Measurements from ENCODE around the gene VNN1. TPM values are rescaled to one million over a fixed set of nuclear protein-coding genes. Genes with fewer than 3 reads are reported as not detected.

Gene VNN1, protein sequence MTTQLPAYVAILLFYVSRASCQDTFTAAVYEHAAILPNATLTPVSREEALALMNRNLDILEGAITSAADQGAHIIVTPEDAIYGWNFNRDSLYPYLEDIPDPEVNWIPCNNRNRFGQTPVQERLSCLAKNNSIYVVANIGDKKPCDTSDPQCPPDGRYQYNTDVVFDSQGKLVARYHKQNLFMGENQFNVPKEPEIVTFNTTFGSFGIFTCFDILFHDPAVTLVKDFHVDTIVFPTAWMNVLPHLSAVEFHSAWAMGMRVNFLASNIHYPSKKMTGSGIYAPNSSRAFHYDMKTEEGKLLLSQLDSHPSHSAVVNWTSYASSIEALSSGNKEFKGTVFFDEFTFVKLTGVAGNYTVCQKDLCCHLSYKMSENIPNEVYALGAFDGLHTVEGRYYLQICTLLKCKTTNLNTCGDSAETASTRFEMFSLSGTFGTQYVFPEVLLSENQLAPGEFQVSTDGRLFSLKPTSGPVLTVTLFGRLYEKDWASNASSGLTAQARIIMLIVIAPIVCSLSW
- total RNA-seq (2021; fragmentation: NEBNext Ultra II Directional; extraction: Animal tissue kit (Norgen Biotek cat#: 25700)), result under 1 TPM in 5 of 6 experiments, not detected in 1; 0.07 to 0.13 (median 0.09) TPM
- long read RNA-seq, partial matches to known transcripts, result 0 of 1 reads
- long read RNA-seq, other reads (novel, unspliced or antisense), result 1 of 1 reads

- no peak within 1 kb of the TSS for H3K27ac Mint-ChIP-seq
- H3K4me1 Mint-ChIP-seq (ENCODE audit: low read depth), result peaks cover 13% of the 10 kb centered on the region
- DNase-seq, result no peak
- no peak within 1 kb of the TSS for H3K4me3 Mint-ChIP-seq
- peaks cover 4% of the 10 kb centered on the region; the same call in 1 of the 2 replicates for H3K27me3 Mint-ChIP-seq (ENCODE audit: insufficient read depth)
- H3K9me3 Mint-ChIP-seq, result no peaks in the 10 kb centered on the region
- TF ChIP-seq CTCF (IDR thresholded peaks at IDR 0.05), result no peak
- no peaks in the 10 kb centered on the region for H3K36me3 Mint-ChIP-seq (ENCODE audit: low read depth)
Observed at GRCh38 chr6:132713352-132714134, at the start of gene VNN1. Gene VNN1 (minus strand): TSS chr6:132714055. CDS start chr6:132714035, 20 bp downstream.

- H3K36me3 Mint-ChIP-seq (ENCODE audit: low read depth), result no peaks in the 10 kb centered on the region
- H3K4me3 Mint-ChIP-seq, result no peak overlapping the region
- H3K27me3 Mint-ChIP-seq (ENCODE audit: insufficient read depth), result no peaks in the 10 kb centered on the region; the same call in 1 of the 2 replicates
- TF ChIP-seq CTCF (IDR thresholded peaks at IDR 0.05), result no peak
- peaks cover 25% of the 10 kb centered on the region for H3K4me1 Mint-ChIP-seq (ENCODE audit: low read depth)
- no peak for DNase-seq
- H3K27ac Mint-ChIP-seq, result no peak overlapping the region
- H3K9me3 Mint-ChIP-seq, result no peaks in the 10 kb centered on the region
Observed at GRCh38 chr6:132763269-132763668, 49.4 kb upstream of the VNN1 start.

DNA sequence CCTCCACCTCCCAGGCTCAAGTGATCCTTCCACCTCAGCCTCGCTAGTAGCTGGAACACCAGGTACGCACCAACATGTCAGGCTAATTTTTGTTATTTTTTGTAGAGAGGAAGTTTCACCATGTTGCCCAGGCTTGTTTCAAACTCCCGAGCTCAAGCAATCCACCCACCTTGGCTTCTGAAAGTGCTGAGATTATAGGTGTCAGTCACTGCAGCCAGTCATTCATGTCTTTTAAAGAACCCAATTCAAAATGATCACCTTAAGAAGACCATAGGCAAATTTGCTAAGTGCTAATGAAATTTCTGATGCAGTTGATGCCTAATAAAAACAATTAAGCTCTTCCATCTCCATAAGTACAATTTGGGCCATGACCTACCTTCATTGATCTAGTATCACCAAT is 46.4 kb upstream of the VNN1 start:
- H3K27ac Mint-ChIP-seq, result no peak overlapping the region
- no peak for TF ChIP-seq CTCF (IDR thresholded peaks at IDR 0.05)
- H3K4me1 Mint-ChIP-seq (ENCODE audit: low read depth), result peaks cover 21% of the 10 kb centered on the region
- no peaks in the 10 kb centered on the region for H3K36me3 Mint-ChIP-seq (ENCODE audit: low read depth)
- no peak for DNase-seq
- no peaks in the 10 kb centered on the region for H3K9me3 Mint-ChIP-seq
- H3K4me3 Mint-ChIP-seq, result no peak overlapping the region
- no peaks in the 10 kb centered on the region; the same call in 1 of the 2 replicates for H3K27me3 Mint-ChIP-seq (ENCODE audit: insufficient read depth)

- Mint-ChIP-seq H3K27me3 (ENCODE audit: insufficient read depth) (no peaks in the 10 kb centered on the region; the same call in 1 of the 2 replicates), H3K27ac (no peak overlapping the region), H3K9me3 (no peaks in the 10 kb centered on the region), H3K4me1 (ENCODE audit: low read depth) (peaks cover 5% of the 10 kb centered on the region), H3K4me3 (no peak overlapping the region), H3K36me3 (ENCODE audit: low read depth) (no peaks in the 10 kb centered on the region)
- no peak for TF ChIP-seq CTCF (IDR thresholded peaks at IDR 0.05)
- no peak for DNase-seq
Observed at GRCh38 chr6:132758689-132759088, 44.8 kb upstream of the VNN1 start.

GRCh38 chr6:132752255-132752654 is 38.4 kb upstream of the VNN1 start:
- no peak overlapping the region for H3K4me3 Mint-ChIP-seq
- no peaks in the 10 kb centered on the region for H3K4me1 Mint-ChIP-seq (ENCODE audit: low read depth)
- H3K27ac Mint-ChIP-seq, result no peak overlapping the region
- no peak for DNase-seq
- H3K9me3 Mint-ChIP-seq, result no peaks in the 10 kb centered on the region
- no peak for TF ChIP-seq CTCF (IDR thresholded peaks at IDR 0.05)
- no peaks in the 10 kb centered on the region for H3K27me3 Mint-ChIP-seq (ENCODE audit: insufficient read depth)
- no peaks in the 10 kb centered on the region for H3K36me3 Mint-ChIP-seq (ENCODE audit: low read depth)
